Body of pancreas (tissue), 4 donors: ENCODE results near the gene ERC1. TPM values are rescaled to one million over a fixed set of nuclear protein-coding genes. Genes with fewer than 3 reads are reported as not detected.

Experiments used
- ATAC-seq: fragments of 150-250 bp; one replicate; pipeline ENCODE4 v1.9.1; 2016
- DNase-seq, 4 donors: peaks; one replicate each; pipeline ENCODE4 v3.0.0-alpha.2; 2019
- H3K27ac ChIP-seq, 4 donors: fragments of 200-600 bp; sonication (generic); 1 replicate in 3 of 4; 2 replicates in 1 of 4; pipeline versions ENCODE4 v1.5.1 to v1.6.1; 2016 to 2019; ENCODE audit warnings: mild to moderate bottlenecking in 1 of 4, mixed read lengths in 1 of 4, moderate library complexity in 1 of 4
- H3K27me3 ChIP-seq, 2 donors: fragments of 200-600 bp; sonication (generic); one replicate each; pipeline ENCODE4 v1.6.0; 2016; ENCODE audit warnings: mild to moderate bottlenecking in 1 of 2
- H3K36me3 ChIP-seq, 2 donors: fragments of 200-600 bp; sonication (generic); replicated peaks in 1 of 2; 2 replicates each; pipeline ENCODE4 v1.5.1; 2016; ENCODE audit warnings: low read depth in 2 of 2; ENCODE audit not compliant: insufficient read depth in 1 of 2
- H3K4me1 ChIP-seq: fragments of 200-600 bp; sonication (generic); one replicate; pipeline ENCODE4 v1.6.0; 2016
- H3K4me3 ChIP-seq, 2 donors: fragments of 200-600 bp; sonication (generic); 1 replicate in 1 of 2; 2 replicates in 1 of 2; pipeline ENCODE4 v1.5.1; 2016 to 2019
- H3K9me3 ChIP-seq, 3 donors: fragments of 200-600 bp; sonication (generic); 1 replicate in 2 of 3; 2 replicates in 1 of 3; pipeline ENCODE4 v1.5.1; 2016
- CTCF ChIP-seq, 7 experiments: fragments of 450-650 bp in 4 of 7; fragments of 200-600 bp in 3 of 7; sonication (generic) in 3 of 7; IDR thresholded peaks; one replicate each; pipeline ENCODE4 v1.5.1; 2016 to 2019; ENCODE audit warnings: antibody characterized with exemption in 7 of 7
- POLR2A ChIP-seq, 3 donors: fragments of 450-650 bp; IDR thresholded peaks; one replicate each; pipeline ENCODE4 v1.6.1; 2016; ENCODE audit warnings: antibody characterized with exemption in 3 of 3, mild to moderate bottlenecking in 2 of 3
- WGBS, 2 donors: methylation state at CpG; one replicate each; pipeline ENCODE4 v1.1.5; 2017; 5-methylcytosine and 5-hydroxymethylcytosine counted together
- intact Hi-C: fragments of 100-400 bp; cut with DNase I; formaldehyde crosslinking; loops from one replicate; pipeline ENCODE4 v1.15.1; 2023
- total RNA-seq, 2 donors: library from RNA; depleted of rRNA; stranded (reverse); fragments of >200 nt; gene quantifications; one replicate each; pipeline ENCODE4 v1.1.0, GENCODE V29; 2016

Gene ERC1
- total RNA-seq, 2 donors from 2014 or later: 20.8 to 29.0 TPM

GRCh38 chr12:1161197-1161596 is 170.2 kb downstream of the ERC1 start:
- intact Hi-C loops: no loop called here
- Histone ChIP-seq H3K9me3 (no peaks in the 10 kb centered on the region), H3K4me1 (no peaks in the 10 kb centered on the region), H3K36me3 (no peaks in the 10 kb centered on the region), H3K27ac (no peak overlapping the region), H3K27me3 (no peaks in the 10 kb centered on the region), H3K4me3 (no peak overlapping the region)
- no peak for DNase-seq
- TF ChIP-seq POLR2A (IDR thresholded peaks at IDR 0.05): no peak
- no peak for TF ChIP-seq CTCF (IDR thresholded peaks at IDR 0.05)
- WGBS, 2 donors: 81 to 91% methylated on average over 9 of the region's 9 CpGs
- no peak for ATAC-seq

- no peak for TF ChIP-seq CTCF (IDR thresholded peaks at IDR 0.05)
- no peak for TF ChIP-seq POLR2A (IDR thresholded peaks at IDR 0.05)
- Histone ChIP-seq H3K27me3 (no peaks in the 10 kb centered on the region), H3K36me3 (no peaks in the 10 kb centered on the region), H3K9me3 (no peaks in the 10 kb centered on the region), H3K27ac (no peak overlapping the region), H3K4me3 (no peak overlapping the region), H3K4me1 (no peaks in the 10 kb centered on the region)
- intact Hi-C loops: no loop called here
- WGBS, 2 donors: 46 to 47% methylated on average over 5 of the region's 5 CpGs
- DNase-seq (no peak), ATAC-seq (no peak)
Measured at GRCh38 chr12:1162081-1162760, 171.2 kb downstream of the ERC1 start.

- Histone ChIP-seq H3K4me3 (no peak overlapping the region), H3K9me3 (no peaks in the 10 kb centered on the region), H3K36me3 (no peaks in the 10 kb centered on the region), H3K27ac (no peak overlapping the region), H3K4me1 (no peaks in the 10 kb centered on the region), H3K27me3 (no peaks in the 10 kb centered on the region)
- no peak for ATAC-seq
- no peak for DNase-seq
- 88 to 90% methylated on average over 12 of the region's 12 CpGs for WGBS, 2 donors
- TF ChIP-seq POLR2A (IDR thresholded peaks at IDR 0.05) (no peak), CTCF (IDR thresholded peaks at IDR 0.05) (no peak)
- intact Hi-C loops: no loop called here
Measured at GRCh38 chr12:1167784-1168183, 176.8 kb downstream of the ERC1 start.

GRCh38 chr12:1170411-1170810 is 179.4 kb downstream of the ERC1 start:
- no peaks in the 10 kb centered on the region for H3K9me3 ChIP-seq
- WGBS, 2 donors: 87 to 94% methylated on average over 3 of the region's 3 CpGs
- ATAC-seq (no peak), DNase-seq (no peak)
- H3K27ac ChIP-seq: no peak overlapping the region
- no peak for TF ChIP-seq POLR2A (IDR thresholded peaks at IDR 0.05)
- no peak for TF ChIP-seq CTCF (IDR thresholded peaks at IDR 0.05)
- H3K4me3 ChIP-seq: no peak overlapping the region
- H3K4me1 ChIP-seq: no peaks in the 10 kb centered on the region
- no peaks in the 10 kb centered on the region for H3K36me3 ChIP-seq
- H3K27me3 ChIP-seq: no peaks in the 10 kb centered on the region
- intact Hi-C loops: no loop called here
